Gastrocnemius medialis (tissue), 4 donors: ENCODE data around the gene TRAPPC5. TPM values are rescaled to one million over a fixed set of nuclear protein-coding genes. Genes with fewer than 3 reads are reported as not detected.

Experiments
- ATAC-seq, 2 donors: fragments of 150-250 bp; one replicate each; pipeline ENCODE4 v1.9.1; 2016
- DNase-seq, 2 donors: peaks; one replicate each; pipeline ENCODE4 v3.0.0-alpha.2; 2019
- H3K27ac ChIP-seq, 4 donors: fragments of 200-600 bp; sonication (generic); 1 replicate in 1 of 4; 2 replicates in 3 of 4; pipeline ENCODE4 v1.5.1; 2016 to 2018; ENCODE audit warnings: mild to moderate bottlenecking in 2 of 4, moderate library complexity in 1 of 4
- H3K27me3 ChIP-seq, 3 donors: fragments of 200-600 bp; sonication (generic) in 2 of 3; 1 replicate in 1 of 3; 2 replicates in 2 of 3; pipeline versions ENCODE4 v1.5.1 to v1.6.0; 2016 to 2019; ENCODE audit warnings: mild to moderate bottlenecking in 1 of 3, moderate library complexity in 1 of 3
- H3K36me3 ChIP-seq, 2 donors: fragments of 200-600 bp; sonication (generic) in 1 of 2; one replicate each; pipeline ENCODE4 v1.5.1; 2017 to 2018
- H3K4me1 ChIP-seq, 2 donors: fragments of 200-600 bp; sonication (generic) in 1 of 2; one replicate each; pipeline ENCODE4 v1.5.1; 2016 to 2017; ENCODE audit warnings: mild to moderate bottlenecking in 2 of 2
- H3K4me3 ChIP-seq, 4 donors: fragments of 200-600 bp; sonication (generic) in 3 of 4; 1 replicate in 1 of 4; 2 replicates in 3 of 4; pipeline ENCODE4 v1.5.1; 2016 to 2019; ENCODE audit warnings: mild to moderate bottlenecking in 2 of 4
- H3K9me3 ChIP-seq, 3 donors: fragments of 200-600 bp; sonication (generic) in 2 of 3; 1 replicate in 1 of 3; 2 replicates in 2 of 3; pipeline ENCODE4 v1.5.1; 2016 to 2019
- CTCF ChIP-seq, 5 experiments: fragments of 450-650 bp in 3 of 5; fragments of 200-600 bp in 2 of 5; sonication (generic) in 2 of 5; IDR thresholded peaks in 4 of 5; conservative IDR thresholded peaks in 1 of 5; 1 replicate in 4 of 5; 2 replicates in 1 of 5; pipeline ENCODE4 v1.5.1; 2016 to 2019; ENCODE audit warnings: antibody characterized with exemption in 5 of 5, mild to moderate bottlenecking in 3 of 5, moderate library complexity in 3 of 5
- POLR2A ChIP-seq, 2 donors: fragments of 450-650 bp; IDR thresholded peaks; one replicate each; pipeline ENCODE4 v1.6.1; 2017; ENCODE audit warnings: antibody characterized with exemption in 2 of 2, mild to moderate bottlenecking in 2 of 2, moderate library complexity in 2 of 2
- in situ Hi-C, 4 donors: fragments of 200-750 bp; cut with MboI; loops; one replicate each; pipeline versions ENCODE4 v1.15.0 to v1.8.0; 2017; ENCODE audit warnings: low sequenced_read_pairs in 4 of 4
- intact Hi-C: fragments of 100-400 bp; cut with DNase I; formaldehyde crosslinking; loops from one replicate; pipeline ENCODE4 v1.15.1; 2023; ENCODE audit warnings: low total_unique reads
- total RNA-seq, 4 donors: library from RNA; depleted of rRNA; stranded (reverse); fragments of >200 nt; gene quantifications; one replicate each; pipeline versions ENCODE4 v1.1.0 to v1.2.3, GENCODE V29; 2016

The TRAPPC5 gene
- total RNA-seq, 4 donors from 2014 or later: 109 to 146 (median 126) TPM

- in situ Hi-C loops (no loop called here), intact Hi-C loops (no loop called here)
- ATAC-seq: no peak
- TF ChIP-seq POLR2A (IDR thresholded peaks at IDR 0.05) (no peak), CTCF (IDR thresholded peaks at IDR 0.05 in 4 of 5, conservative IDR thresholded peaks at IDR 0.05 in 1 of 5) (no peak)
- H3K4me1 ChIP-seq: no peaks in the 10 kb centered on the region
- H3K4me3 ChIP-seq: no peak within 1 kb of the TSS
- no peaks in the 10 kb centered on the region for H3K9me3 ChIP-seq
- peaks cover 0 to 22% (median 13%) of the 10 kb centered on the region in 3 donors for H3K27me3 ChIP-seq
- H3K27ac ChIP-seq: no peak within 1 kb of the TSS
- DNase-seq: no peak
- no peaks in the 10 kb centered on the region for H3K36me3 ChIP-seq
Measured at GRCh38 chr19:7701654-7702457, 21.2 kb downstream of the TRAPPC5 start, which contains the start of gene FCER2. Gene FCER2 (minus strand): TSS chr19:7702131. CDS start chr19:7699760, 2,371 bp downstream.

GRCh38 chr19:7703332-7703731 is 22.7 kb downstream of the TRAPPC5 start:
- Histone ChIP-seq H3K27me3 (peaks cover 0 to 9% (median 5%) of the 10 kb centered on the region in 3 donors), H3K4me1 (no peaks in the 10 kb centered on the region), H3K36me3 (no peaks in the 10 kb centered on the region), H3K4me3 (no peak overlapping the region), H3K27ac (no peak overlapping the region), H3K9me3 (no peaks in the 10 kb centered on the region)
- DNase-seq (no peak), ATAC-seq (no peak)
- in situ Hi-C loops: no loop called here
- intact Hi-C loops: no loop called here
- TF ChIP-seq POLR2A (IDR thresholded peaks at IDR 0.05) (no peak), CTCF (IDR thresholded peaks at IDR 0.05 in 4 of 5, conservative IDR thresholded peaks at IDR 0.05 in 1 of 5) (no peak)

GRCh38 chr19:7704280-7705060 is 23.8 kb downstream of the TRAPPC5 start:
- H3K4me3 ChIP-seq: no peak overlapping the region
- DNase-seq (no peak), ATAC-seq (no peak)
- TF ChIP-seq CTCF (IDR thresholded peaks at IDR 0.05 in 4 of 5, conservative IDR thresholded peaks at IDR 0.05 in 1 of 5) (no peak), POLR2A (IDR thresholded peaks at IDR 0.05) (no peak)
- no peaks in the 10 kb centered on the region for H3K9me3 ChIP-seq
- H3K4me1 ChIP-seq: no peaks in the 10 kb centered on the region
- intact Hi-C loops (no loop called here), in situ Hi-C loops (no loop called here)
- H3K27me3 ChIP-seq: peaks cover 0 to 8% (median 3%) of the 10 kb centered on the region in 3 donors
- H3K27ac ChIP-seq: no peak overlapping the region
- H3K36me3 ChIP-seq: no peaks in the 10 kb centered on the region

GRCh38 chr19:7705387-7706187 is 25.0 kb downstream of the TRAPPC5 start:
- DNase-seq: peak; percentile 20 to 37
- H3K27me3 ChIP-seq: peaks cover 0 to 8% (median 3%) of the 10 kb centered on the region in 3 donors
- H3K27ac ChIP-seq: peak overlapping the region in 1 of 4 donors; percentile 7
- H3K4me1 ChIP-seq: no peaks in the 10 kb centered on the region
- no peak overlapping the region for H3K4me3 ChIP-seq
- intact Hi-C loops: no loop called here
- no peak for ATAC-seq
- no peaks in the 10 kb centered on the region for H3K36me3 ChIP-seq
- in situ Hi-C loops: no loop called here
- no peak for TF ChIP-seq POLR2A (IDR thresholded peaks at IDR 0.05)
- no peak for TF ChIP-seq CTCF (IDR thresholded peaks at IDR 0.05 in 4 of 5, conservative IDR thresholded peaks at IDR 0.05 in 1 of 5)
- no peaks in the 10 kb centered on the region for H3K9me3 ChIP-seq
